Thyroid gland (tissue), 4 donors: Measurements from ENCODE around the gene NDRG3. TPM values are rescaled to one million over a fixed set of nuclear protein-coding genes. Genes with fewer than 3 reads are reported as not detected.

ENCODE experiments used
- DNase-seq, 2 donors: peaks; one replicate each; pipeline ENCODE4 v3.0.0-alpha.2; 2019
- H3K27ac ChIP-seq, 3 donors: fragments of 200-600 bp; sonication (generic); 1 replicate in 2 of 3; 2 replicates in 1 of 3; pipeline ENCODE4 v1.5.1; 2016 to 2019; ENCODE audit warnings: mild to moderate bottlenecking in 1 of 3, moderate library complexity in 1 of 3
- H3K27me3 ChIP-seq: fragments of 200-600 bp; sonication (generic); one replicate; pipeline ENCODE4 v1.5.1; 2019
- H3K36me3 ChIP-seq, 2 donors: fragments of 200-600 bp; sonication (generic); one replicate each; pipeline ENCODE4 v1.5.1; 2016 to 2019
- H3K4me1 ChIP-seq, 2 donors: fragments of 200-600 bp; sonication (generic); one replicate each; pipeline ENCODE4 v1.5.1; 2017 to 2019
- H3K4me3 ChIP-seq, 3 donors: fragments of 200-600 bp; sonication (generic); replicated peaks in 1 of 3; 1 replicate in 2 of 3; 2 replicates in 1 of 3; pipeline ENCODE4 v1.5.1; 2016; ENCODE audit warnings: mild to moderate bottlenecking in 1 of 3
- H3K9me3 ChIP-seq: fragments of 200-600 bp; sonication (generic); one replicate; pipeline ENCODE4 v1.5.1; 2017
- POLR2A ChIP-seq, 2 donors: fragments of 450-650 bp; IDR thresholded peaks; one replicate each; pipeline ENCODE4 v1.6.1; 2017; ENCODE audit warnings: antibody characterized with exemption in 2 of 2, mild to moderate bottlenecking in 2 of 2, moderate library complexity in 1 of 2
- WGBS, 2 donors: methylation state at CpG; one replicate each; pipeline ENCODE4 v1.1.5; 2017; 5-methylcytosine and 5-hydroxymethylcytosine counted together
- intact Hi-C: fragments of 100-400 bp; cut with DNase I; formaldehyde crosslinking; loops from one replicate; pipeline ENCODE4 v1.15.1; 2023
- total RNA-seq, 4 donors: library from RNA; depleted of rRNA; stranded (reverse); fragments of >200 nt; gene quantifications; one replicate each; pipeline ENCODE4 v1.2.3, GENCODE V29; 2016
- TF ChIP-seq, protein P1 (sequence below), 6 experiments: fragments of 200-600 bp in 3 of 6; fragments of 450-650 bp in 3 of 6; sonication (generic) in 3 of 6; IDR thresholded peaks; one replicate each; pipeline ENCODE4 v1.5.1; 2016 to 2019; ENCODE audit warnings: antibody characterized with exemption in 6 of 6, mild to moderate bottlenecking in 2 of 6, inconsistent platforms in 1 of 6, moderate library complexity in 1 of 6

NDRG3 gene
- total RNA-seq, 4 donors from 2014 or later: 14.6 to 32.1 (median 27.9) TPM

DNA sequence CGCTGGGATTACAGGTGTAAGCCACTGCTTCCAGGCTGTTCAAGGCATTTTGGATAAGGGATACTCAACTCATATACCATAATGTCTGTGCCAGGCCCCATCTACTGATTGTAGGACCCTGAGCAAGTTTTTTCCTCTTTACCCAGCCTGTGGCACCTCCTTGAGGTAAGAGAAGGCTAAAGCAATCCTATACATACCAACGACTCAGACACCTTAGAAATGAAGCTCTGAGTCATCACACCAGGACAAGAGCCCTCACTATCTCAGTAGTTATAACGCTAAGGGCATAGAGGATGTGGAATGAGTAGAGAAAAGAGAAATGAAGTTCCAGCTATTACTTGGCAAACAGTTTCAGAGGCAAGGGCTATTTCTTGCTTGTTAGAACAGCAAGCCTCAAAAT is 16.9 kb downstream of the NDRG3 start:
- no peaks in the 10 kb centered on the region for H3K36me3 ChIP-seq
- TF ChIP-seq, protein P1, sequence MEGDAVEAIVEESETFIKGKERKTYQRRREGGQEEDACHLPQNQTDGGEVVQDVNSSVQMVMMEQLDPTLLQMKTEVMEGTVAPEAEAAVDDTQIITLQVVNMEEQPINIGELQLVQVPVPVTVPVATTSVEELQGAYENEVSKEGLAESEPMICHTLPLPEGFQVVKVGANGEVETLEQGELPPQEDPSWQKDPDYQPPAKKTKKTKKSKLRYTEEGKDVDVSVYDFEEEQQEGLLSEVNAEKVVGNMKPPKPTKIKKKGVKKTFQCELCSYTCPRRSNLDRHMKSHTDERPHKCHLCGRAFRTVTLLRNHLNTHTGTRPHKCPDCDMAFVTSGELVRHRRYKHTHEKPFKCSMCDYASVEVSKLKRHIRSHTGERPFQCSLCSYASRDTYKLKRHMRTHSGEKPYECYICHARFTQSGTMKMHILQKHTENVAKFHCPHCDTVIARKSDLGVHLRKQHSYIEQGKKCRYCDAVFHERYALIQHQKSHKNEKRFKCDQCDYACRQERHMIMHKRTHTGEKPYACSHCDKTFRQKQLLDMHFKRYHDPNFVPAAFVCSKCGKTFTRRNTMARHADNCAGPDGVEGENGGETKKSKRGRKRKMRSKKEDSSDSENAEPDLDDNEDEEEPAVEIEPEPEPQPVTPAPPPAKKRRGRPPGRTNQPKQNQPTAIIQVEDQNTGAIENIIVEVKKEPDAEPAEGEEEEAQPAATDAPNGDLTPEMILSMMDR (IDR thresholded peaks at IDR 0.05): no peak
- no peak for TF ChIP-seq POLR2A (IDR thresholded peaks at IDR 0.05)
- no peak overlapping the region for H3K4me3 ChIP-seq
- peaks cover 4 to 15% of the 10 kb centered on the region in 2 donors for H3K4me1 ChIP-seq
- H3K9me3 ChIP-seq: no peaks in the 10 kb centered on the region
- H3K27ac ChIP-seq: no peak overlapping the region
- no peaks in the 10 kb centered on the region for H3K27me3 ChIP-seq
- DNase-seq: no peak
- intact Hi-C loops: no loop called here
- 79 to 83% methylated on average over 3 of the region's 3 CpGs for WGBS, 2 donors

DNA sequence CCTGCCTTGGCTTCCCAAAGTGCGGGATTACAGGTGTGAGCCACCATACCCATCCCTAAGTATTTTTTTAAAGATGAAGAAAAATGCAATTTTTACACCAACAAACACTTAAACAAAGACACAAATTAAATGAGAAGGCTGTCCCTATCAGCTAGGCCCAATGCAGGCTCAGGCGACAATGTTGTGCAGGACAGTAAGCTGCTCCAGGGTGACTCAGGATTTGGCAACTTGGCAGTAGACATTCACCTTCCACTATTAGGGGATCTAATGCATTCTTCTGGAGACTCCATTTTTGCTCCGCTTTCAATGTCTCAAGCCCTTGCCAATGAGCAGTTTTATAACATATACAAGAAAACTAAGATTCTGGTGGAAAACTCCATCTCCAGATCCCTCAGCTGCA is 19.7 kb downstream of the NDRG3 start:
- Histone ChIP-seq H3K36me3 (no peaks in the 10 kb centered on the region), H3K9me3 (no peaks in the 10 kb centered on the region), H3K27ac (no peak overlapping the region), H3K4me3 (no peak overlapping the region), H3K4me1 (peaks cover 4 to 15% of the 10 kb centered on the region in 2 donors), H3K27me3 (no peaks in the 10 kb centered on the region)
- intact Hi-C loops: no loop called here
- TF ChIP-seq, protein P1 (IDR thresholded peaks at IDR 0.05): no peak
- no peak for TF ChIP-seq POLR2A (IDR thresholded peaks at IDR 0.05)
- WGBS, 2 donors: 94 to 100% methylated on average over 3 of the region's 3 CpGs
- no peak for DNase-seq

DNA sequence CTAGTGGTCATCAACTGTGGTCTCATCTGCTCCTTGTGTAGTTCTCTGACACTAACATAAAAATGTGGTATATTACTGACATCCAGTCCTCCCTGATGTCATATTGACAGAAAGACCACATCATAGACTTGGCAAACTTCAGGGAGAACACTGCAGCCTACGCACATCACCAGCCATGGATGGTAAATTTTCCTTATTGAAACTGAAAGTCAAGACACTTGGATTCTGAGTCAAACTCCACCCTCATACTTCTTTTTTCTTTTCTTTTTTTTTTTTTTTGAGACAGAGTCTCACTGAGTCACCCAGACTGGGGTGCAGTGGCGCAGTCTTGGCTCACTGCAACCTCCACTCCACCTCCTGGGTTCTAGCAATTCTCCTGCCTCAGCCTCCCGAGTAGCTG is 25.4 kb downstream of the NDRG3 start:
- WGBS, 2 donors: 89 to 98% methylated on average over 3 of the region's 3 CpGs
- H3K9me3 ChIP-seq: no peaks in the 10 kb centered on the region
- no peak for TF ChIP-seq POLR2A (IDR thresholded peaks at IDR 0.05)
- TF ChIP-seq, protein P1 (IDR thresholded peaks at IDR 0.05): no peak
- H3K4me3 ChIP-seq: no peak overlapping the region
- intact Hi-C loops: no loop called here
- DNase-seq: no peak
- no peaks in the 10 kb centered on the region for H3K27me3 ChIP-seq
- H3K4me1 ChIP-seq: peaks cover 4 to 9% of the 10 kb centered on the region in 2 donors
- H3K36me3 ChIP-seq: no peaks in the 10 kb centered on the region
- H3K27ac ChIP-seq: no peak overlapping the region

DNA sequence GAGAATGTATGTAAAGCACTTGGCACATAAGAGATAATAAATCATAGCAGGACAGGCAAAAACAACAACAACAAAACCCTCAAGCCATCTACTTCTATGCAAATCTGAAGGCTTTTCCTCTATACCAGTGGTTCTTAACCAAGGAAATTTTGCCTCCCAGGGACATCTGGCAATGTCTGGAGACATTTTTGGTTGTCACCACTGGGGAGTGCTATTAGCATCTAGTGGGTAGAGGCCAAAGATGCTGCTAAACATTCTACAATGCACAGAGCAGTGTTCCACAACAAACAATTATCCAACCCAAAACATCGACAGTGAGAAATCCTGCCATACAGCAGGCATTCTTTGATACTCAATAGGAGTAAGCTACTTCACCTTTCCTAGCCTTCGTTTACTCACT is 28.2 kb downstream of the NDRG3 start:
- intact Hi-C loops: no loop called here
- Histone ChIP-seq H3K9me3 (no peaks in the 10 kb centered on the region), H3K4me1 (no peaks in the 10 kb centered on the region), H3K4me3 (no peak overlapping the region), H3K27ac (no peak overlapping the region), H3K27me3 (no peaks in the 10 kb centered on the region), H3K36me3 (no peaks in the 10 kb centered on the region)
- DNase-seq: no peak
- TF ChIP-seq POLR2A (IDR thresholded peaks at IDR 0.05): no peak
- TF ChIP-seq, protein P1 (IDR thresholded peaks at IDR 0.05): peak in 1 of 6 experiments; percentile 16
- 90 to 96% methylated on average over 2 of the region's 2 CpGs for WGBS, 2 donors

DNA sequence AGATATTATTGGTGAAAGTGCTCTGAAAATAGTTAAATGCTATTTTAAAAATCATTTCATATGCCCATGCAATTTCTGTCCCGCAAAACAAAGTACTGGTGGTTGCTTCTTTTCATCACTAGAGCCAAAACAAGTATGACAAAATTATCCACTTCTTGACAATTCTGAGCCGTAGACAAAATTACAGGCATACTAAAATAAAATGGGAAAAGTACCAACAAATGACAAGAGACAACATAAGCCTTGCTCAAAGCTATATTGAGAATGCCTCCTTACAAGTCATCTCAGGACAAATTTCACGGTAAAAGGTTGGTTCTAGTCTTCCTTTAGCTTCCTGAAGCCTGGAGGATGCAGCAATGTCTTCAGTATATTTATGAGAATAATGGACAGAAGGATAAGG is 28.9 kb downstream of the NDRG3 start:
- Histone ChIP-seq H3K36me3 (no peaks in the 10 kb centered on the region), H3K27ac (no peak overlapping the region), H3K9me3 (no peaks in the 10 kb centered on the region), H3K4me3 (no peak overlapping the region), H3K4me1 (no peaks in the 10 kb centered on the region), H3K27me3 (no peaks in the 10 kb centered on the region)
- WGBS, 2 donors: 87 to 92% methylated on average over 3 of the region's 3 CpGs
- TF ChIP-seq POLR2A (IDR thresholded peaks at IDR 0.05): no peak
- TF ChIP-seq, protein P1 (IDR thresholded peaks at IDR 0.05): no peak
- DNase-seq: no peak
- intact Hi-C loops: no loop called here
